Measurements from ENCODE around the gene POLR2J3.
"Not testable (repeated sequence)": the region's sequence is repeated elsewhere in the genome, so short reads cannot be mapped to it uniquely, and the experiment has no call there.

The POLR2J3 gene

DNA sequence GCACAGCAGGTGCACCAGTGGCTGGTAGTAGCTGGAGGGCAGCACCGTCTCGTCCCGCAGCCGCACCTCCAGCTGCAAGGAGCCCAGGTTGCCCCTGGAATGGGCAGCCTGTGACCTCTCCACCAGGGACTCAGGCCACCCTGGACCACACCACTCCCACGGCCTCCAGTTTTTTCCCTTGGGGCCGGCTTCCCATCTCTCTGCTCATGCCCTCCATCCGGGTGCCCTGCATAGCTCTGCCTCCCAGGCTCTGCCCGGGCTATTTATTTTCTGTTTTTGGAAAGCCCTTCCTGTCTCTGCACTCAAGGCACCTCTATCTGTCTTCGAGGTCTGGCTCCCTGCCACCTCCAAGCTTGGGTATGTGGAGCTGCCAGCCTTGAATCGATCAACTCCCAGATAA, 23.7 kb upstream of the POLR2J3 start:
- H3K9ac ChIP-seq (ENCODE audit: low read depth, low read length); ATAC-seq (ENCODE audit: insufficient read depth, low read depth); H4K20me1 ChIP-seq (ENCODE audit: insufficient read depth, low read length); H3K27ac ChIP-seq (ENCODE audit: low read length); H2AFZ ChIP-seq (ENCODE audit: low read depth, low read length); H3K27me3 ChIP-seq (ENCODE audit: insufficient read depth, low read length, poor library complexity); H3K36me3 ChIP-seq (ENCODE audit: insufficient read depth, low read length); H3K4me2 ChIP-seq (ENCODE audit: insufficient read depth, low read length); DNase-seq; H3K9me3 ChIP-seq (ENCODE audit: insufficient read depth, low read length, severe bottlenecking); H3K4me3 ChIP-seq (ENCODE audit: low read depth in 1 of 2, low read length in 2 of 2); H3K4me1 ChIP-seq (ENCODE audit: insufficient read depth, low read length); H3K79me2 ChIP-seq (ENCODE audit: insufficient read depth, low read length): not testable (repeated sequence)

DNA sequence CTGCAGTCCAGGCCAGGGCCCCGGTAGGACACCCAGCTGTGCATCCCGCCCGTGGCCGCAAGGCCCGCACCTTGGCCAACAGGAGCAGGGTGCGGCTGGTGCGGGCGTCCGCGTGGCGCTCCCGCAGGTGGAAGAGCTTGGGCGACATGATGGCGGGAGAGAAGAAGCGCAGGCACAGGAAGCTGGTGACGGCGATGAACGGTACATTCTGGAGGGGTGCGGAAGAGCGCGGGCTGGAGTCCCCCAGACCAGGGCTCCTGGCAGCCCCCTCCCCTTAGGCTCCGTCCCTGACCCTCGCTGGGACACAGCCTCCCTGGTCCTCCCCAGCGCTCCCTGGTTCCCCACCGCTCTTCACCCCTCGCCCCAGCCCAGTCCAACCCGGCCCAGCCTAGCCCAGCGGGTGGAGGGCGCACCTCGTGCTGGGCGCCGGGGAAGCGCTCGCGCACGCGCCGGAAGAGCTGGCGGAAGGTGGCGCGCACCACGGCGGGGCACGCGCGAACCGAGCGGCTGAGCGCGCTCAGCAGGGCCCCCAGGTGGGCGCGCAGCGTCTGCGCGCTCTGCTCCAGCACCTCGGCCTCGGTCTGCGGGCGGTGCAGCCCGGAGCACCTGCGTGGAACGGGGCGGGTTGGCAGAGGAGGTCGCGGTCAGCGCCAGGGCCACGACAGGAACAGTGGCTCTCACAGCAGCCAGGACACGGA, 21.4 kb upstream of the POLR2J3 start:
- not testable (repeated sequence) for H3K27me3 ChIP-seq (ENCODE audit: insufficient read depth, low read length, poor library complexity); H3K36me3 ChIP-seq (ENCODE audit: insufficient read depth, low read length); H3K4me1 ChIP-seq (ENCODE audit: insufficient read depth, low read length); H3K9ac ChIP-seq (ENCODE audit: low read depth, low read length); H3K4me2 ChIP-seq (ENCODE audit: insufficient read depth, low read length); H3K9me3 ChIP-seq (ENCODE audit: insufficient read depth, low read length, severe bottlenecking); DNase-seq; H4K20me1 ChIP-seq (ENCODE audit: insufficient read depth, low read length); H2AFZ ChIP-seq (ENCODE audit: low read depth, low read length); H3K27ac ChIP-seq (ENCODE audit: low read length); H3K79me2 ChIP-seq (ENCODE audit: insufficient read depth, low read length); H3K4me3 ChIP-seq (ENCODE audit: low read depth in 1 of 2, low read length in 2 of 2)
- ATAC-seq (ENCODE audit: insufficient read depth, low read depth), result peak; percentile 78

DNA sequence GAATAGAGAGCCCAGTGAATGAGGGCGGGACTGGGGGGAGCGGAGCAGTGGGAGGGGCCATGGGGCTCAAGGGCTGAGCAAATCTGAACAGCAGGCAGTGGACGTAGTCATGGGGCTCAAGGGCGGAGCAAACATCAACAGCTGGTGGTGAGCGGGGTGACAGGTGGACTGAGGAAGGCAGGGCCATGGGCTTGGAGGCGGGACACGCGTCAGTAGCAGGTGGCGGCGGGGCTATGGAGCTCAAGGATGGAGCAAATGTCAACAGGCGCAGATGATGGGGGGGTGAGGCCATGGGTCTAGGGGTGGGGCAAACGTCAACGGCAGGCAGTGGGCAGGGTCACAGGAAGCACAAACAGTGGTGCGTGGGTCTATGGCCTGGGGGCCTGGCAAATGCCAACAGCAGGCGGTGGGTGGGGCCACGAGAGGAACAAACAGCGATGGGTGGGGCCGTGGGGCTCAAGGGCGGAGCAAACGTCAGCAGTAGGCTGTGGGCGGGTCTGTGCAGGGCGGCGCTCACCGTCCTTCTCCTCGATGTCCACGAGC, 20.2 kb upstream of the POLR2J3 start:
- not testable (repeated sequence) for H3K27me3 ChIP-seq (ENCODE audit: insufficient read depth, low read length, poor library complexity); H3K27ac ChIP-seq (ENCODE audit: low read length); H3K79me2 ChIP-seq (ENCODE audit: insufficient read depth, low read length); H3K4me2 ChIP-seq (ENCODE audit: insufficient read depth, low read length); H3K9me3 ChIP-seq (ENCODE audit: insufficient read depth, low read length, severe bottlenecking); H2AFZ ChIP-seq (ENCODE audit: low read depth, low read length); H3K4me3 ChIP-seq (ENCODE audit: low read depth in 1 of 2, low read length in 2 of 2); H4K20me1 ChIP-seq (ENCODE audit: insufficient read depth, low read length); H3K36me3 ChIP-seq (ENCODE audit: insufficient read depth, low read length); H3K9ac ChIP-seq (ENCODE audit: low read depth, low read length); H3K4me1 ChIP-seq (ENCODE audit: insufficient read depth, low read length)
- ATAC-seq (ENCODE audit: insufficient read depth, low read depth) (0 out of 3 replicates have a peak, but pooled peaks have one; percentile 7), DNase-seq (peak; percentile 14)

DNA sequence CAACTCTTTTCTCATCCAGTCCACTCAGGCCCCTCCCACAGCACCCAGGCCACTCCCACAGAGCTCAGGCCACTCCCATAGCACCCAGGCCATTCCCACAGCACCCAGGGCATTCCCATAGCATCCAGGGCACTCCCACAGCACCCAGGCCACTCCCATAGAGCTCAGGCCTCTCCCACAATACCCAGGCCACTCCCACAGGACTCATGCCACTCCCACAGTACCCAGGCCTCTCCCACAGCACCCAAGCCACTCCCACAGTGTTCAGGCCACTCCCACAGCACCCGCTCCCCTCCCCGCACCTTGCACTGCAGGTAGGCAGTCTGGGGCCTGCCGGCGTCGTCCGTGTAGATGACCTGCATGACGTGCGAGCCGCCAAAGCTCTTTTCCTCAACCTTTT, 17.5 kb upstream of the POLR2J3 start:
- not testable (repeated sequence) for H3K4me3 ChIP-seq (ENCODE audit: low read depth in 1 of 2, low read length in 2 of 2); H3K4me2 ChIP-seq (ENCODE audit: insufficient read depth, low read length); H3K27ac ChIP-seq (ENCODE audit: low read length); H3K9ac ChIP-seq (ENCODE audit: low read depth, low read length); H4K20me1 ChIP-seq (ENCODE audit: insufficient read depth, low read length); H2AFZ ChIP-seq (ENCODE audit: low read depth, low read length); H3K36me3 ChIP-seq (ENCODE audit: insufficient read depth, low read length); H3K79me2 ChIP-seq (ENCODE audit: insufficient read depth, low read length); H3K9me3 ChIP-seq (ENCODE audit: insufficient read depth, low read length, severe bottlenecking); DNase-seq; H3K27me3 ChIP-seq (ENCODE audit: insufficient read depth, low read length, poor library complexity); H3K4me1 ChIP-seq (ENCODE audit: insufficient read depth, low read length)
- ATAC-seq (ENCODE audit: insufficient read depth, low read depth), result peak; percentile 76

DNA sequence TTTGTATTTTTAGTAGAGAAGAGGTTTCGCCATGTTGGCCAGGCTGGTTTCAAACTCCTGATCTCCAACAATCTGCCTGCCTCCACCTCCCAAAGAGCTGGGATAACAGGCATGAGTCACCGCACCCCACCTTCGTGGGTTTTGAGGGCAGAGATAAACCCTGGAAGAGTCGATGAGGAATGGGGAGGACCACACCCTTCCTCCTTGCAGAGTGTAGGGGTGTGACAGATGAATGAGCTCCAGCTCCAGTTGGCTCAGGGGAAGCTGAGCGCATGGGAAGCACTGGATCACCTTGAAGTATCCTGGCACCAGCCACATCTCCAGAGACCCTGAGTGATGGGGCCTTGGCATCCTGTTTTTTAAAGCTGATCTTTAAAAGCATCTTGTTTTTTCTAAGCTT, 11.1 kb upstream of the POLR2J3 start:
- H3K36me3 ChIP-seq (ENCODE audit: insufficient read depth, low read length); H4K20me1 ChIP-seq (ENCODE audit: insufficient read depth, low read length); H3K4me3 ChIP-seq (ENCODE audit: low read depth in 1 of 2, low read length in 2 of 2); DNase-seq; H3K27ac ChIP-seq (ENCODE audit: low read length); H3K9ac ChIP-seq (ENCODE audit: low read depth, low read length); H2AFZ ChIP-seq (ENCODE audit: low read depth, low read length); ATAC-seq (ENCODE audit: insufficient read depth, low read depth); H3K4me1 ChIP-seq (ENCODE audit: insufficient read depth, low read length); H3K4me2 ChIP-seq (ENCODE audit: insufficient read depth, low read length); H3K9me3 ChIP-seq (ENCODE audit: insufficient read depth, low read length, severe bottlenecking); H3K79me2 ChIP-seq (ENCODE audit: insufficient read depth, low read length); H3K27me3 ChIP-seq (ENCODE audit: insufficient read depth, low read length, poor library complexity): not testable (repeated sequence)

DNA sequence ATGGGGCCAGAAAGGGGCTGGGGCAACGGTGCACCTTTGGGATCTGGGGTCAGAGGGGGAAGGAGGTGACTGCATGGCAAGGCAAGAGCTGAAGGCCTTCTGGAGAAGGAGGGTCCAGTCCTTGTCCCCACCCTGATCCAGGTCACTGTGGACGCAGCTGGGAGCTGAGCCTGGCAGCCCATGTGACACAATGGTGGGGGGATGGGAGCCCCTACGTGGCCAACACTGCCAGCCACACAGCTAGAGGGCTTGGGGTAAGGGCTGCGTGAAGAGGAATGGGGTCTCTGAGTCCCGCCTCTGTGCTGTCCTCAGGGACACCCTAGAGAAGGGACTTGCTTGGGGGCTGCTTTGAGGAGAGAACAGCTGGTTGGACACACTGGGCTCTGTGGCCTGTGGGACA, 9.3 kb upstream of the POLR2J3 start:
- not testable (repeated sequence) for H2AFZ ChIP-seq (ENCODE audit: low read depth, low read length); ATAC-seq (ENCODE audit: insufficient read depth, low read depth); H4K20me1 ChIP-seq (ENCODE audit: insufficient read depth, low read length); H3K27me3 ChIP-seq (ENCODE audit: insufficient read depth, low read length, poor library complexity); H3K79me2 ChIP-seq (ENCODE audit: insufficient read depth, low read length); H3K9me3 ChIP-seq (ENCODE audit: insufficient read depth, low read length, severe bottlenecking); H3K4me1 ChIP-seq (ENCODE audit: insufficient read depth, low read length); H3K4me2 ChIP-seq (ENCODE audit: insufficient read depth, low read length); H3K27ac ChIP-seq (ENCODE audit: low read length); DNase-seq; H3K36me3 ChIP-seq (ENCODE audit: insufficient read depth, low read length); H3K4me3 ChIP-seq (ENCODE audit: low read depth in 1 of 2, low read length in 2 of 2); H3K9ac ChIP-seq (ENCODE audit: low read depth, low read length)

DNA sequence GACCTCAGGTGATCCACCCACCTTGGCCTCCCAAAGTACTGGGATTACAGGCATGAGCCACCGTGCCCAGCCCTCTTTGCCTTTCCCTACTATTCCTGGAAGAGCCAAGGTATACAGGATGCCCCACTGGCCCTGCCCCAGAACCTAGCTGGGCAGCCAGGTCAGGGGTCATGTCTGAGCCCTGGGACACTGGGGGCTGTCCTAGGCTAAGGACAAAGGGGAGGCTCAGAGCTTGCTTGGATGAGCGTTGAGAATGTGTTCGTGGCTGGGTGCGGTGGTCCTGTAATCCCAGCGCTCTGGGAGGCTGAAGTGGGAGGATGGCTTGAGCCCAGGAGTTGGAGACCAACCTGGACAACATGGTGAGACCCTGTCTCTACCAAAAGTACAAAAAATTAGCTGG, 6.1 kb upstream of the POLR2J3 start:
- H3K9ac ChIP-seq (ENCODE audit: low read depth, low read length); H3K27ac ChIP-seq (ENCODE audit: low read length); H3K79me2 ChIP-seq (ENCODE audit: insufficient read depth, low read length); ATAC-seq (ENCODE audit: insufficient read depth, low read depth); H2AFZ ChIP-seq (ENCODE audit: low read depth, low read length); DNase-seq; H3K4me3 ChIP-seq (ENCODE audit: low read depth in 1 of 2, low read length in 2 of 2); H3K4me2 ChIP-seq (ENCODE audit: insufficient read depth, low read length); H4K20me1 ChIP-seq (ENCODE audit: insufficient read depth, low read length); H3K27me3 ChIP-seq (ENCODE audit: insufficient read depth, low read length, poor library complexity); H3K9me3 ChIP-seq (ENCODE audit: insufficient read depth, low read length, severe bottlenecking); H3K4me1 ChIP-seq (ENCODE audit: insufficient read depth, low read length); H3K36me3 ChIP-seq (ENCODE audit: insufficient read depth, low read length): not testable (repeated sequence)

DNA sequence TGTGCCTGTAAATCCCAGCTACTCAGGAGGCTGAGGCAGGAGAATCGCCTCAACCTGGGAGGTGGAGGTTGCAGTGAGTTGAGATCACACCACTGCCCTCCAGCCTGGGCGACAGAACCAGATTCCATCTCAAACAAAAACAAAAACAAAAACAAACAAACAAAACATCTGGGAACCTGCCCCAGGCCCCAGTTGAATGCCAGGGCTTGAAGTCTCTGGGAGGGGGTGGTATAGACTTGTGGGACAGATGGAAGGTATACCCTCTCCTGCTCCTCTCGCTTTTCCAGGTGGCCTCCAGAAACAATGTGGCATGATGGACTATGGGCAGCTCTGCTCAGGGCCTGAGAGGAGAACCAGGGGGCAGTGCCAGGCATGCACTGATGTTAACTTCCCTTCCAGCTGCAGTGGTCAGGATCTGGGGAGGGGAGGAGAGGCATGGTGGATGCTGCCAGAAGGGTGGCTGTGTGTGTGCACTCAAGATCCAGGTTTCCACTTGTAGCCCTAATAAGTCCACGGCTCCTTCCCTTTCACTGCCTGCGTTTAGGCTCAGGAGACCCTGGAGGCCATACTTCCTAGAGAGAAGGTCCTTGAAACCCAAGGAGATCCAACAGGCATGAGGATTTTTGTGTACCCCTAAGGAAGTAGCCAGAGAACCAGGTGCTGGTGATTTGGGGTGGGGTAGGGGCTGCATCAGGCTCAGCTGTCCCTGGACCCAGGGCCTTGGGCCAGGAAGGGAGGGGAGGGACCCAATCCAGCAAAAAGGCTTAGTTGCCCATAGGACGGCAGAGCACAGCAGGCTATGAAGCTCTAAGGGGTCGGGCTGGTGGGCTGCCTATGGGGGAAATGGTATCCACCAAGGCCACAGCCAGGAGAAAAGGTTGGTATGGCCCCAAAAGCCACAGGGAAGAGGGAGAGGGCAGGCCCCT, 5.2 kb upstream of the POLR2J3 start:
- H3K9me3 ChIP-seq (ENCODE audit: insufficient read depth, low read length, severe bottlenecking); ATAC-seq (ENCODE audit: insufficient read depth, low read depth); H3K36me3 ChIP-seq (ENCODE audit: insufficient read depth, low read length); H3K79me2 ChIP-seq (ENCODE audit: insufficient read depth, low read length); H3K4me2 ChIP-seq (ENCODE audit: insufficient read depth, low read length); H3K27me3 ChIP-seq (ENCODE audit: insufficient read depth, low read length, poor library complexity); H2AFZ ChIP-seq (ENCODE audit: low read depth, low read length); H3K4me1 ChIP-seq (ENCODE audit: insufficient read depth, low read length); H3K9ac ChIP-seq (ENCODE audit: low read depth, low read length); H4K20me1 ChIP-seq (ENCODE audit: insufficient read depth, low read length); DNase-seq; H3K4me3 ChIP-seq (ENCODE audit: low read depth in 1 of 2, low read length in 2 of 2); H3K27ac ChIP-seq (ENCODE audit: low read length): not testable (repeated sequence)
